GM18909 (cell line): Measurements from ENCODE around the gene TOMM20.

Source experiments
- ATAC-seq: cut with Tn5 transposase; IDR thresholded peaks from one replicate; pipeline ENCODE4 v1.9.1; 2021; ENCODE audit warnings: mild to moderate bottlenecking; ENCODE audit not compliant: unreplicated experiment, poor library complexity

Gene TOMM20

GRCh38 chr1:235069577-235070563 is 58.8 kb downstream of the TOMM20 start:
- ATAC-seq: no peak

- no peak for ATAC-seq
These were observed 59.5 kb downstream of the TOMM20 start for GRCh38 chr1:235069176-235069575.

- no peak for ATAC-seq
These were observed 60.2 kb downstream of the TOMM20 start for GRCh38 chr1:235068158-235069121.

GRCh38 chr1:235067396-235068157 is 61.1 kb downstream of the TOMM20 start:
- no peak for ATAC-seq

GRCh38 chr1:235063068-235063765 is 65.4 kb downstream of the TOMM20 start:
- ATAC-seq: no peak

GRCh38 chr1:235060607-235061470 is 67.8 kb downstream of the TOMM20 start:
- no peak for ATAC-seq
